Stimulated activated naive B cell treated with anti-CD40 and anti-IgM and Interleukin-4, amounts not matched to agents 10 μg/mL and 1 μg/mL and 100 μg/mL, for 72 hours (primary cell): ENCODE data around the gene PRAMEF15.
"Not testable (repeated sequence)": the region's sequence is repeated elsewhere in the genome, so short reads cannot be mapped to it uniquely, and the experiment has no call there.

ENCODE experiments used
- ATAC-seq, 2 donors: fragments of 150-1000 bp; cut with Tn5 transposase; replicated peaks; 2 replicates each; pipeline ENCODE4 v1.10.0; 2021; ENCODE audit warnings: moderate library complexity in 1 of 2
- DNase-seq: peaks from one replicate; pipeline ENCODE4 v3.0.0; 2021
- H3K27ac Mint-ChIP-seq: one replicate; pipeline ENCODE4 v1.8.0; 2022; ENCODE audit warnings: mild to moderate bottlenecking, mixed read lengths
- H3K27me3 Mint-ChIP-seq, 2 donors: one replicate each; pipeline ENCODE4 v1.8.0; 2022; ENCODE audit warnings: mixed read lengths in 2 of 2
- H3K36me3 Mint-ChIP-seq, 2 donors: one replicate each; pipeline ENCODE4 v1.8.0; 2022; ENCODE audit warnings: mixed read lengths in 2 of 2, mild to moderate bottlenecking in 1 of 2
- H3K4me1 Mint-ChIP-seq, 2 donors: one replicate each; pipeline ENCODE4 v1.8.0; 2022; ENCODE audit warnings: mixed read lengths in 2 of 2, mild to moderate bottlenecking in 1 of 2
- H3K4me3 Mint-ChIP-seq, 2 donors: one replicate each; pipeline ENCODE4 v1.8.0; 2022; ENCODE audit warnings: mild to moderate bottlenecking in 2 of 2, mixed read lengths in 2 of 2, moderate library complexity in 1 of 2
- H3K9me3 Mint-ChIP-seq, 2 donors: one replicate each; pipeline ENCODE4 v1.8.0; 2022; ENCODE audit warnings: mixed read lengths in 2 of 2, mild to moderate bottlenecking in 1 of 2

The PRAMEF15 gene

GRCh38 chr1:13364928-13365327 is 49.5 kb downstream of the PRAMEF15 start:
- not testable (repeated sequence) for H3K9me3 Mint-ChIP-seq, H3K27ac Mint-ChIP-seq, H3K4me3 Mint-ChIP-seq, H3K4me1 Mint-ChIP-seq, ATAC-seq, H3K36me3 Mint-ChIP-seq, DNase-seq
- peaks cover 0 to 10% of the 10 kb centered on the region in 2 donors for H3K27me3 Mint-ChIP-seq

GRCh38 chr1:13366536-13366935 is 51.2 kb downstream of the PRAMEF15 start:
- not testable (repeated sequence) for H3K27ac Mint-ChIP-seq, H3K4me1 Mint-ChIP-seq, H3K9me3 Mint-ChIP-seq, DNase-seq, H3K36me3 Mint-ChIP-seq, ATAC-seq, H3K4me3 Mint-ChIP-seq
- peaks cover 5 to 10% of the 10 kb centered on the region in 2 donors for H3K27me3 Mint-ChIP-seq

- H3K4me1 Mint-ChIP-seq, H3K4me3 Mint-ChIP-seq, H3K27ac Mint-ChIP-seq, H3K36me3 Mint-ChIP-seq, H3K9me3 Mint-ChIP-seq, DNase-seq: not testable (repeated sequence)
- H3K27me3 Mint-ChIP-seq = peaks cover 5 to 10% of the 10 kb centered on the region in 2 donors
- ATAC-seq = peak in 1 of 2 donors; percentile 44
These were observed 53.2 kb downstream of the PRAMEF15 start for GRCh38 chr1:13368544-13368943.
